Transverse colon (tissue), 4 donors: ENCODE measurements around the gene SLC12A3. TPM values are rescaled to one million over a fixed set of nuclear protein-coding genes. Genes with fewer than 3 reads are reported as not detected.

Experiments used
- DNase-seq: peaks from one replicate; pipeline ENCODE4 v3.0.0-alpha.2; 2019
- H3K27ac ChIP-seq, 4 donors: fragments of 200-600 bp; sonication (generic); 2 replicates each; pipeline ENCODE4 v1.5.1; 2016 to 2018; ENCODE audit warnings: inconsistent platforms in 4 of 4
- H3K27me3 ChIP-seq: fragments of 200-600 bp; sonication (generic); 2 replicates; pipeline ENCODE4 v1.5.1; 2017; ENCODE audit warnings: inconsistent platforms
- H3K36me3 ChIP-seq, 4 donors: fragments of 200-600 bp; sonication (generic); 2 replicates each; pipeline ENCODE4 v1.5.1; 2017 to 2019; ENCODE audit warnings: inconsistent platforms in 4 of 4
- H3K4me1 ChIP-seq, 4 donors: fragments of 200-600 bp; sonication (generic); 2 replicates each; pipeline ENCODE4 v1.5.1; 2017 to 2020; ENCODE audit warnings: inconsistent platforms in 4 of 4
- H3K4me3 ChIP-seq, 4 donors: fragments of 200-600 bp; sonication (generic); 1 replicate in 1 of 4; 2 replicates in 3 of 4; pipeline versions ENCODE4 v1.5.1 to v1.6.1; 2017 to 2019; ENCODE audit warnings: inconsistent platforms in 4 of 4
- H3K9me3 ChIP-seq, 2 donors: fragments of 200-600 bp; sonication (generic); 2 replicates each; pipeline ENCODE4 v1.5.1; 2017 to 2019; ENCODE audit warnings: inconsistent platforms in 2 of 2
- CTCF ChIP-seq, 5 experiments: fragments of 200-600 bp in 3 of 5; fragments of 450-650 bp in 2 of 5; sonication (generic) in 3 of 5; IDR thresholded peaks; 1 replicate in 2 of 5; 2 replicates in 3 of 5; pipeline ENCODE4 v1.5.1; 2016 to 2017; ENCODE audit warnings: antibody characterized with exemption in 5 of 5, inconsistent platforms in 3 of 5, mild to moderate bottlenecking in 2 of 5, moderate library complexity in 1 of 5
- EP300 ChIP-seq: sonication (generic); formaldehyde crosslinking; IDR thresholded peaks from one replicate; pipeline ENCODE4 v1.6.1; 2017; ENCODE audit warnings: antibody characterized with exemption, low read depth
- POLR2A ChIP-seq: fragments of 450-650 bp; IDR thresholded peaks from one replicate; pipeline ENCODE4 v1.6.1; 2016; ENCODE audit warnings: antibody characterized with exemption, mild to moderate bottlenecking, moderate library complexity
- POLR2AphosphoS5 ChIP-seq, 3 donors: sonication (generic); formaldehyde crosslinking; IDR thresholded peaks; one replicate each; pipeline ENCODE4 v1.6.1; 2016; ENCODE audit warnings: antibody characterized with exemption in 3 of 3
- WGBS, 2 donors: methylation state at CpG; one replicate each; pipeline ENCODE4 v1.1.5; 2018; ENCODE audit warnings: low coverage in 1 of 2; 5-methylcytosine and 5-hydroxymethylcytosine counted together
- in situ Hi-C, 4 donors: fragments of 200-750 bp; cut with MboI; loops; one replicate each; pipeline versions ENCODE4 v1.15.0 to v1.15.1; 2017; ENCODE audit warnings: low sequenced_read_pairs in 3 of 4, low pct_ligation_motif_present in 1 of 4, low pct_unique_long_range_greater_than_20kb in 1 of 4
- intact Hi-C: fragments of 100-400 bp; cut with DNase I; formaldehyde crosslinking; loops from one replicate; pipeline ENCODE4 v1.15.1; 2023; ENCODE audit warnings: low total_unique reads
- total RNA-seq, 4 donors: library from RNA; depleted of rRNA; stranded (reverse); fragments of >200 nt; gene quantifications; one replicate each; pipeline ENCODE4 v1.1.0, GENCODE V29; 2016

SLC12A3 gene
- total RNA-seq, 4 donors from 2014 or later, result not detected

- TF ChIP-seq CTCF (IDR thresholded peaks at IDR 0.05), result no peak
- TF ChIP-seq POLR2AphosphoS5 (IDR thresholded peaks at IDR 0.05), result no peak
- TF ChIP-seq POLR2A, result no peak
- no peak for TF ChIP-seq EP300
- Histone ChIP-seq H3K4me1 (peaks cover 0 to 12% (median 0%) of the 10 kb centered on the region in 4 donors), H3K4me3 (no peak overlapping the region), H3K27ac (no peak overlapping the region), H3K27me3 (no peaks in the 10 kb centered on the region), H3K9me3 (no peaks in the 10 kb centered on the region), H3K36me3 (peaks cover 0 to 18% (median 6%) of the 10 kb centered on the region in 4 donors)
- in situ Hi-C loops (no loop called here), intact Hi-C loops (no loop called here)
- 96% methylated on average over 1 of the region's 1 CpG; no CpG with 5 or more reads in 1 of the 2 donors for WGBS, 2 donors
- no peak for DNase-seq
These were observed 36.4 kb upstream of the SLC12A3 start for GRCh38 chr16:56828647-56829046.

- DNase-seq, result no peak
- Histone ChIP-seq H3K4me3 (no peak overlapping the region), H3K27ac (no peak overlapping the region), H3K4me1 (no peaks in the 10 kb centered on the region), H3K9me3 (no peaks in the 10 kb centered on the region), H3K36me3 (peaks cover 0 to 32% (median 14%) of the 10 kb centered on the region in 4 donors), H3K27me3 (no peaks in the 10 kb centered on the region)
- in situ Hi-C loops, result no loop called here
- TF ChIP-seq CTCF (IDR thresholded peaks at IDR 0.05) (no peak), POLR2AphosphoS5 (IDR thresholded peaks at IDR 0.05) (no peak), POLR2A (no peak), EP300 (no peak)
- intact Hi-C loops, result no loop called here
- 60 to 72% methylated on average over 2 of the region's 2 CpGs for WGBS, 2 donors
These were observed 34.3 kb upstream of the SLC12A3 start for GRCh38 chr16:56830669-56831068.

GRCh38 chr16:56832768-56833167 lies 32.2 kb upstream of the SLC12A3 start:
- no peak overlapping the region for H3K4me3 ChIP-seq
- H3K27ac ChIP-seq, result no peak overlapping the region
- H3K9me3 ChIP-seq, result no peaks in the 10 kb centered on the region
- H3K36me3 ChIP-seq, result peaks cover 0 to 32% (median 15%) of the 10 kb centered on the region in 4 donors
- H3K4me1 ChIP-seq, result no peaks in the 10 kb centered on the region
- no peak for TF ChIP-seq CTCF (IDR thresholded peaks at IDR 0.05)
- in situ Hi-C loops (no loop called here), intact Hi-C loops (no loop called here)
- H3K27me3 ChIP-seq, result no peaks in the 10 kb centered on the region
- no peak for DNase-seq

- DNase-seq, result no peak
- Histone ChIP-seq H3K27ac (no peak overlapping the region), H3K27me3 (no peaks in the 10 kb centered on the region), H3K4me3 (no peak overlapping the region), H3K9me3 (no peaks in the 10 kb centered on the region), H3K4me1 (no peaks in the 10 kb centered on the region), H3K36me3 (peaks cover 0 to 32% (median 16%) of the 10 kb centered on the region in 4 donors)
- no peak for TF ChIP-seq EP300
- no peak for TF ChIP-seq CTCF (IDR thresholded peaks at IDR 0.05)
- TF ChIP-seq POLR2AphosphoS5 (IDR thresholded peaks at IDR 0.05), result no peak
- TF ChIP-seq POLR2A, result no peak
- in situ Hi-C loops (no loop called here), intact Hi-C loops (no loop called here)
- WGBS, 2 donors, result 88% methylated on average over 9 of the region's 9 CpGs; no CpG with 5 or more reads in 1 of the 2 donors
These were observed 31.6 kb upstream of the SLC12A3 start for GRCh38 chr16:56833243-56833970.
